ENCODE results near the gene LATS2.
"Not testable (repeated sequence)": the region's sequence is repeated elsewhere in the genome, so short reads cannot be mapped to it uniquely, and the experiment has no call there.

Gene LATS2

GRCh38 chr13:20952838-20953237 lies 108.5 kb downstream of the LATS2 start:
- DNase-seq: no peak

DNA sequence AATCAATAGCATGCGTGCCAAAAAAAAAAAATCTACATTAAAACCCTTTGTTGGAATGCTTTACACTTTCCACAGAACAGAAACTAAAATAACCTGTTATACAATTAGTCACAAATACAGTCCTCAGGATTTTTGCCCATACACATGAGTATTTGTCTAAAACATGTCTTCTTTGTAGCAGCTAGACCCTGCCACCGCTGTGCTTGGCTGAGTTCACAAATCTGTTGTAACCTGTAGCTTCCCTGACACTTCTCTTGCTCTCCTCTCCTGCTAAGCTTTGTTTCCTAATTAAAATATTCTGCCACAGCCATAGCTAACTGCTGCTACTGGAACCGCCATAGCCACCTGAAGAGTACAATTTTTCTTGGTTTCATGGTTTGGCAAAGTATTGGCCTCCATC lies 113.4 kb downstream of the LATS2 start:
- not testable (repeated sequence) for DNase-seq

DNA sequence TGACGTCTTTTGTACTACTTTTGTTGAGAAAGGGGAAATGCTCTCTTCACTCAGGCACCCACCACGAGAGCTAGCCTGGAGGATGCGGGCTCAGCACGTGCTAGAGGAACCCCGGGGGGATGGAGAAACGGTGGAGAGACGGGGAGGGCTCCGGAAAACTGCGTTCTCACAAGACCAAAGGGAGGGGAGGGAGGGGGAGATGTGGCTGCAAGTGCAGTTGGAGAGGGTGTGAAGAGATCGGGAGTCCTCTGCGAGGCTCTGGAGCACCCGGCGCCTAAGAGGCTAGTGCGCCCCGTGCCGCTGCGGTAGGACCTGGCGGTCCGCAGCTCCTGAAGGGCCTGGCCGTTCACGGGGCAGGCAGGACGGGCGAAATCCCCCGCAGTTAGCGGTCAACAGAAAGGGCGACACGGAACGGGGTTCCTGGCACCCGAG lies 115.4 kb downstream of the LATS2 start:
- peak; percentile 68 for DNase-seq

- no peak for DNase-seq
These were observed 118.3 kb downstream of the LATS2 start for GRCh38 chr13:20942938-20943559.

- not testable (repeated sequence) for DNase-seq
These were observed 120.9 kb downstream of the LATS2 start for GRCh38 chr13:20940511-20940910.

DNA sequence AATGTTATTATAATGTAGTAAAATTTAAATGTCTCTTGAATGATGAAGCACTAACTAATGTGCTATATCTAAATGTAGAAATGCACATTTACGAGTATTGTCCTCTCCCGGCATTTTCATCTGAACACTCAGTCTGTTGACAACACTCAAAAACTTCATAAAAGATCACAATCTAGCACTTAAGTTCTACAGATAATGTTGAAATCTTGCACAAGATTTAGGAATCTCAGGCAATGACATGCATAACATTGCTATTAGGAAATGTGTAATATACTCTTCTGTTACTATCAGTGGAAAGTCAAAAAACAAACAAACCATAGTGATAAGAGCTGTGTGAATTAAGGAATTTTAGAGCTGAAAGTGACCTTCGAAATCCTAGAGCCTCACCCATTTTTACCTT lies 121.3 kb downstream of the LATS2 start:
- DNase-seq: no peak

DNA sequence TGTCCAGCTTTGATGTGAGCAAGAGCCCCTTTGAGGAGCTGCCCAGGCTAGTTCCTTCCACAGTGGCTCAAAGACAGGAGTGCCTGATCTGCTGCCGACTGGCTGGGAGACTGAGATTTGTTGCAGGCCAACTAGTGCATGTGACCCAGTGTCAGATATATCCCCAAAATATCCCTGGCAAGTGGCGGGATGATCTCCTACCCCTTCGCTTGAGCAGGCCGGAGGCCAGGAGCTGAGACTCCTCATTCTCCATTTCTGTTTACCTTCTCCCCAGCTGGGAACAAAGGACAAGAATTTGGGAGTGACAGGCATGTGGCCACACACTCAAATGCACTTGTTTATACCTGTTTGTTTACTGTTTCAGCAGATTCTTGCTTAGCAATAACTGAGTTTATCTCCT lies 121.7 kb downstream of the LATS2 start:
- no peak for DNase-seq

- no peak for DNase-seq
These were observed 123.1 kb downstream of the LATS2 start for GRCh38 chr13:20938302-20938701.

- no peak for DNase-seq
These were observed 133.7 kb downstream of the LATS2 start for GRCh38 chr13:20927596-20928257.

DNA sequence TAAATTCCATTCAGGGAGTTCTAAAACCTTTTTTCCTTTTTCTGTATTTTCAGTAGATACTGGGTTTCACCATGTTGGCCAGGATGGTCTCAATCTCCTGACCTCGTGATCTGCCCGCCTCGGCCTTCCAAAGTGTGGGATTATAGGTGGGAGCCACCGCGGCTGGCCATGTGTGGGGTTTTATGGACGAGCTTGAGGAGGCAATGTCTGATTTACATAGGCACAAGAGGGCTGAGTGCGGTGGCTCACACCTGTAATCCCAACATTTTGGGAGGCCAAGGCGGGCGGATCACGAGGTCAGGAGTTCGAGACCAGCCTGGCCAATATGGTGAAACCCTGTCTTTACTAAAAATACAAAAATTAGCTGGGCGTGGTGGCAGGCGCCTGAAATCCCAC lies 136.0 kb downstream of the LATS2 start:
- not testable (repeated sequence) for DNase-seq

- DNase-seq: peak; percentile 70
These were observed 136.5 kb downstream of the LATS2 start for GRCh38 chr13:20924758-20925394.

DNA sequence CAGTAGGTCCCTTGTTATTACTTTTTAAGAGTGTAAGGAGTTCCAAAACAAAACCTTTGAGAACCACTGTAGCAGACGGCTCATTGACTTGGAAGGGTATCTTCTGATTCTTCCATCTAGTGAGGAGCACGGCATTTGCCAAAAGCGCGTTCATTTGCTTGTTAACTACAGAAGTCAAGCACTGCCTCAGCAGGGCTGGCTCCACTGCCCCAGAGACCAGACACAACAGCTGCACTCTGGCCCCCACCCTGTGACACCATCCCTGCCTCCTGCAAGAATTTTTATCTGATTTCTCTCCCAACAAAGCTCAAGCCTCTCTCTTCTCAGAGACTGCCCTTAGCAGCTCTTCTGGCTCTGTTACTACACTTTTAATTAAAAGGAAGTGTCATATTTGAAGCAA lies 138.1 kb downstream of the LATS2 start:
- DNase-seq: no peak

Data from KG1 (cell line).